T-helper 9 cell (primary cell): Measurements from ENCODE around the gene DLX6.
"Not testable (repeated sequence)": the region's sequence is repeated elsewhere in the genome, so short reads cannot be mapped to it uniquely, and the experiment has no call there.

Source experiments
- DNase-seq: peaks from one replicate; pipeline ENCODE4 v3.0.0-alpha.2; 2020

The DLX6 gene

GRCh38 chr7:97024209-97025129, 19.1 kb downstream of the DLX6 start, which contains the start of gene DLX5:
Gene DLX5, minus strand, starts transcription at chr7:97024831. Its CDS starts 208 bp downstream, at chr7:97024623.
- no peak for DNase-seq

- DNase-seq, result no peak
These were observed 19.8 kb downstream of the DLX6 start for GRCh38 chr7:97025130-97025499.

GRCh38 chr7:97025983-97026714, 20.8 kb downstream of the DLX6 start:
- no peak for DNase-seq

DNA sequence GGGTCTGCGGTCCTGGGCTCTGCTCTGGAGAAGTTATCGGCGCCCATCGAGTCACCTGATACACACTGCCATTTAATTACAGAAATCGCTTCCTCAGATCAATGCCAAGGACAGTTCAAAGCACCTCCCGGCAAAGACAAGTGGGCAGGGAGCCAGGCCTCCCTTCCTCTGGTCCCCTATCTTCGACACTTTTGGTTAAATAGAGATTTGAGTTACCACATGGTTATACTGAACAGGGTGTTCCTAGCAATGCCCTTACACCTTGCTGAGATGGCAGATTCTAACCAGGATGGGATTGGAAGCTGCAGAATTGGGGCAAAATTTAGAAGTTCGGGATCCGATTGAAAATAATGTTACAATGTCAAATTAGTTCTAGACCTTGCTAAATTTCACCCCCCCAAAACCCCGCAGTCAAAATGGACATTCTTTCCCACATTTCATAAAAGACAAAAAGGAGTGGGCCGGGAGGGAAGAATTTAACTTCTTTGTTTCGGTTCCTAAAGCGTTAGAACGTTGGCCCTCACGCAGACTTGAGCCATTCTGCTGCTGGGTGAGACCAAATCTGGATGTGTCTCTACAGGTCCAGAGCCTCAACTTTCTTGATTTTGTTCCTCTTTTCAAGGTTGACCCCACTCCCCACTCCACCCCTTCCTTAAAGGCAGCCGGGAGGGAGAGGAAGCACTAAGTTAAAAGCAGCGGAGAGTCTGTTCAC, 21.5 kb downstream of the DLX6 start:
- no peak for DNase-seq

DNA sequence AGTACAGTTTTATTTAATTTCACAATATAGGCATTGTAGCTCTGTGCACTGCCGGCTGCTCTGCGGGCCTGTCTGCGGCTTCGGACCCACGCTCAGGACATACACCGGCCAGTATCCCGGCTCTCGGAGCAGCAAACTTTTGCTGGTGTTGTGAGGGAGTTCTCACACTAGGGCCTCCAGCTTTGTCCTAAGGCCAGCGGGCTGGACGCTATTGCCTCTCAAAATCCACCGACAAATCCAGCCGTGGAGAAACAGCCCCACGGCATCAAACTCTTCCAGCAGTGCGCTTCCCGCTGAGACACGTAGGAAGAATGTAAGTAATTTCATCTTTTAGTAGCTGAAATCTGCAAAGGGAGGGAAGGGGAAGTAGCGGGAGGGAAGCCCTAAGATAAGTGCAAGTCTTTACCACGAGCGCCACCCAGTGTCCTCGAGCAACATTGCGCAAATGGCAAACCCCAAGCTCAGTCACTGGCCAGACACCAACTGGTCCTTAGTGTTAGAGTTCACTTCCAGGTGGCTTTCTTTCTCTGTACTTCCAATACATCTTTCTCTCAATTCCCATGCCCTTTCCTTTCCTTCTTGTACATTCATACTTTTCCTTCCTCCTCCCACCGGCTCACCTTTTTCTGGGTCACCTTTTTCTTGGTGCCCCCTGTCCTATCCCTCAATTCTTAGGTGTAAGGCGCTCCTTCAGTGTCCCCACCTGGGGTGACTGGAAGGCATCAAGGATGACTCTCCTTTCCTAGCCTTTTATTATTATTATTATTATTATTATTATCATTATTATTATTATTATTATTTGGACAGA, 22.3 kb downstream of the DLX6 start:
- DNase-seq, result peak; percentile 57

GRCh38 chr7:97034213-97034852, 29.0 kb downstream of the DLX6 start:
- not testable (repeated sequence) for DNase-seq

DNA sequence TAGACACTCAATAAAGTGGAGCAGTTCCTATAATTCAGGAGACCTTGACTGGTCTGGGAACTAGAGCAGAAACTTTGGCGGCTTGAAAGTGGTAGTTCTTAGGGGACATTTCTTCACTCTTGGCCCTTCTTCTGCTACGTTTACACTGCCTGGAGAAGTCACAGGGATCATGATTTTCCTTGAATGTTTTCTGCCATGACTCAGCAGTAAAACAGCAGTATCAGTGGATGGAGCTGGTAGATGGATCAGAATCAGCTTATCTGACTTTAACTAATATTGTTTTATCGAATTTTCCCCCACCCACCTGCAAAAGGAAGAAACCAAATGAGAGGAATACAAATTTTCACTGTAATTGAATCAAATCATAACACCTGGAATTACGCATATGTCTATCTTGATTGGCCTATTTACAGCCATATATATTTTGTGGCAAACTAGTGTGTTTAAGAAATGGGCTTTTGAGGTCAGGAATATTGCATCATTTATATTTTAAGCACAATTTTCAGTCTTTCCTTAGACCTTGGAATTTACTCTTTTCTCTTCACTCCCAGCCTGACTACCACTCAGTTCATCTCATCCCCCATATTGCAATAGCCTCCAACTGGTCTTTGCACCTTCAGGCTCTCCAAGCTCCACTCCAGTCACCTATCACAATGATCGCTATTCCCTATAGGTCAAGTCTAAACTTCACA, 34.2 kb downstream of the DLX6 start:
- DNase-seq, result no peak

DNA sequence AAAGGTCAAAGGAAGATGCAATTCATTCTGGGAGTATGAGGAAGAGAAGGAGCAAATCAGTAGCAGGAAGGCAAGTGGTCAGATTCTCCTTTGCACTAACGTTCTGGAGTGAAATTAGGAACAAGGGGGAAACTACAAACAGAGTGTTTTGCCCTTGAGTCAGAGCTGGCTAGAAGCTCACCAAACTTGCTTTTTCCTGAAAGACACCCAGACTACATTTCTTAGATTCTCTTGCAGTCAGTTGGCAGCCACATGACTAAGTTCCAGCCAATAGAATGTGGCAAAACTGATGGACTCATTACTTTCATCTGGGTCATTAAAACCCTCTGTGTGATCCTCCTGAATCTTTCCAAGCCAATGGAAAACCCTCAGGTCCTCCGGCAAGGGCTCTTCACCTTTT, 37.9 kb downstream of the DLX6 start:
- DNase-seq, result no peak
